Right lobe of liver (tissue), 6 donors: ENCODE data around the gene SPAG17. TPM values are rescaled to one million over a fixed set of nuclear protein-coding genes. Genes with fewer than 3 reads are reported as not detected.

Source experiments
- ATAC-seq, 4 donors: fragments of 200-7000 bp; cut with Tn5 transposase; one replicate each; pipeline ENCODE4 v1.9.1; 2020; ENCODE audit warnings: mild to moderate bottlenecking in 4 of 4, moderate library complexity in 4 of 4
- DNase-seq, 3 donors: peaks; one replicate each; pipeline ENCODE4 v3.0.0-alpha.2; 2020
- H3K27ac ChIP-seq, 3 donors: fragments of 200-600 bp; one replicate each; pipeline ENCODE4 v1.8.0; 2022
- H3K27me3 ChIP-seq, 2 donors: fragments of 200-600 bp; one replicate each; pipeline ENCODE4 v1.8.0; 2022
- H3K36me3 ChIP-seq, 4 donors: fragments of 200-600 bp; sonication (generic) in 1 of 4; one replicate each; pipeline versions ENCODE4 v1.5.1 to v1.8.0; 2017 to 2022; ENCODE audit warnings: control low read depth in 1 of 4
- H3K4me1 ChIP-seq, 4 donors: fragments of 200-600 bp; sonication (generic) in 1 of 4; one replicate each; pipeline versions ENCODE4 v1.5.1 to v1.8.0; 2017 to 2022; ENCODE audit warnings: control low read depth in 1 of 4
- H3K4me3 ChIP-seq, 3 donors: fragments of 200-600 bp; one replicate each; pipeline ENCODE4 v1.8.0; 2022
- H3K9me3 ChIP-seq, 4 donors: fragments of 200-600 bp; sonication (generic) in 1 of 4; one replicate each; pipeline versions ENCODE4 v1.5.1 to v1.8.0; 2017 to 2022; ENCODE audit warnings: control low read depth in 1 of 4
- CTCF ChIP-seq, 4 donors: fragments of 200-600 bp in 3 of 4; fragments of 450-650 bp in 1 of 4; IDR thresholded peaks; one replicate each; pipeline versions ENCODE4 v1.5.1 to v1.8.0; 2016 to 2022; ENCODE audit warnings: antibody characterized with exemption in 4 of 4, mild to moderate bottlenecking in 2 of 4
- POLR2A ChIP-seq: fragments of 450-650 bp; IDR thresholded peaks from one replicate; pipeline ENCODE4 v1.6.1; 2017; ENCODE audit warnings: antibody characterized with exemption, mild to moderate bottlenecking
- WGBS: methylation state at CpG from one replicate; pipeline ENCODE4 v1.1.6; 2018; ENCODE audit warnings: low coverage, low lambda C conversion rate; ENCODE audit not compliant: insufficient coverage; ENCODE audit errors: missing lambda C conversion rate; 5-methylcytosine and 5-hydroxymethylcytosine counted together
- intact Hi-C, 2 donors: fragments of 100-400 bp; cut with DNase I; formaldehyde crosslinking; loops; one replicate each; pipeline versions ENCODE4 v1.11.2 to v1.14.1; 2022
- total RNA-seq, 6 experiments: library from RNA; depleted of rRNA in 2 of 6; stranded (reverse); fragments of >200 nt in 2 of 6; fragmentation: NEBNext Ultra II Directional in 3 of 6; extraction: Animal tissue kit (Norgen Biotek cat#: 25700) in 3 of 6; gene quantifications; one replicate each; pipeline versions ENCODE4 v1.1.0 to v1.2.4, GENCODE V29; 2016 to 2023
- donor health status: DM: no; HTN: yes; CAD: no.
- donor health status: DM: no; HTN: no; CAD: no.
- donor health status: DM: no; HTN: no; CAD: no.
- donor health status: DM: no; HTN: yes; CAD: no.
- donor health status: DM: no; HTN: yes; CAD: no.

SPAG17 gene
- total RNA-seq, 6 experiments from 2014 or later = 0.18 TPM; not detected in 5

- intact Hi-C loops = no loop called here
- H3K9me3 ChIP-seq = no peaks in the 10 kb centered on the region
- DNase-seq = no peak
- H3K27me3 ChIP-seq = no peaks in the 10 kb centered on the region
- H3K4me3 ChIP-seq = no peak overlapping the region
- H3K36me3 ChIP-seq = no peaks in the 10 kb centered on the region
- no peak for TF ChIP-seq POLR2A
- TF ChIP-seq CTCF (IDR thresholded peaks at IDR 0.05) = no peak
- WGBS = 30% methylated on average over 1 of the region's 1 CpG
- no peaks in the 10 kb centered on the region for H3K4me1 ChIP-seq
- no peak overlapping the region for H3K27ac ChIP-seq
- no peak for ATAC-seq
Observed at GRCh38 chr1:118018060-118018459, 167.0 kb downstream of the SPAG17 start.

GRCh38 chr1:118013938-118014337 lies 171.1 kb downstream of the SPAG17 start:
- Histone ChIP-seq H3K27ac (no peak overlapping the region), H3K27me3 (no peaks in the 10 kb centered on the region), H3K36me3 (no peaks in the 10 kb centered on the region), H3K9me3 (no peaks in the 10 kb centered on the region), H3K4me1 (no peaks in the 10 kb centered on the region), H3K4me3 (no peak overlapping the region)
- intact Hi-C loops = no loop called here
- no peak for TF ChIP-seq CTCF (IDR thresholded peaks at IDR 0.05)
- no peak for TF ChIP-seq POLR2A
- DNase-seq (no peak), ATAC-seq (no peak)

- no peak for DNase-seq
- Histone ChIP-seq H3K4me1 (no peaks in the 10 kb centered on the region), H3K36me3 (no peaks in the 10 kb centered on the region), H3K9me3 (no peaks in the 10 kb centered on the region), H3K4me3 (no peak overlapping the region), H3K27me3 (no peaks in the 10 kb centered on the region), H3K27ac (no peak overlapping the region)
- TF ChIP-seq CTCF (IDR thresholded peaks at IDR 0.05) (no peak), POLR2A (no peak)
- intact Hi-C loops = no loop called here
- WGBS = 77% methylated on average over 6 of the region's 6 CpGs
- ATAC-seq = no peak
Observed at GRCh38 chr1:118013336-118013735, 171.7 kb downstream of the SPAG17 start.

GRCh38 chr1:118012515-118013124 lies 172.4 kb downstream of the SPAG17 start:
- no peak for DNase-seq
- 61% methylated on average over 3 of the region's 6 CpGs for WGBS
- intact Hi-C loops = no loop called here
- Histone ChIP-seq H3K4me1 (no peaks in the 10 kb centered on the region), H3K9me3 (no peaks in the 10 kb centered on the region), H3K27ac (no peak overlapping the region), H3K27me3 (no peaks in the 10 kb centered on the region), H3K4me3 (no peak overlapping the region), H3K36me3 (no peaks in the 10 kb centered on the region)
- TF ChIP-seq CTCF (IDR thresholded peaks at IDR 0.05) (no peak), POLR2A (no peak)
- ATAC-seq = no peak

GRCh38 chr1:118008011-118008410 lies 177.0 kb downstream of the SPAG17 start:
- no peaks in the 10 kb centered on the region for H3K9me3 ChIP-seq
- intact Hi-C loops = no loop called here
- H3K36me3 ChIP-seq = no peaks in the 10 kb centered on the region
- no peaks in the 10 kb centered on the region for H3K27me3 ChIP-seq
- no peak overlapping the region for H3K27ac ChIP-seq
- no peak for ATAC-seq
- no peak overlapping the region for H3K4me3 ChIP-seq
- WGBS = 77% methylated on average over 2 of the region's 7 CpGs
- H3K4me1 ChIP-seq = no peaks in the 10 kb centered on the region
- TF ChIP-seq POLR2A = no peak
- DNase-seq = no peak
